Measurements from ENCODE around the gene CKB.

CKB gene

GRCh38 chr14:103550451-103551337 is 28.1 kb upstream of the CKB start:
- in situ Hi-C loops (cut with HindIII; ENCODE audit: low sequenced_read_pairs), result no loop called here

- in situ Hi-C loops (cut with HindIII; ENCODE audit: low sequenced_read_pairs), result no loop called here
These were observed 27.0 kb upstream of the CKB start for GRCh38 chr14:103549361-103550311.

- in situ Hi-C loops (cut with HindIII; ENCODE audit: low sequenced_read_pairs), result no loop called here
These were observed 26.1 kb upstream of the CKB start for GRCh38 chr14:103548463-103549351.

GRCh38 chr14:103547941-103548462 is 25.4 kb upstream of the CKB start:
- in situ Hi-C loops (cut with HindIII; ENCODE audit: low sequenced_read_pairs), result no loop called here

- in situ Hi-C loops (cut with HindIII; ENCODE audit: low sequenced_read_pairs), result no loop called here
These were observed 24.9 kb upstream of the CKB start for GRCh38 chr14:103547455-103547940.

GRCh38 chr14:103546652-103547454 is 24.2 kb upstream of the CKB start:
- in situ Hi-C loops (cut with HindIII; ENCODE audit: low sequenced_read_pairs), result no loop called here

- in situ Hi-C loops (cut with HindIII; ENCODE audit: low sequenced_read_pairs), result no loop called here
These were observed 23.5 kb upstream of the CKB start for GRCh38 chr14:103545915-103546651.

GRCh38 chr14:103545219-103545914 is 22.7 kb upstream of the CKB start:
- in situ Hi-C loops (cut with HindIII; ENCODE audit: low sequenced_read_pairs), result no loop called here

- in situ Hi-C loops (cut with HindIII; ENCODE audit: low sequenced_read_pairs), result no loop called here
These were observed 22.0 kb upstream of the CKB start for GRCh38 chr14:103544388-103545218.

GRCh38 chr14:103543721-103544387 is 21.2 kb upstream of the CKB start:
- in situ Hi-C loops (cut with HindIII; ENCODE audit: low sequenced_read_pairs), result no loop called here

GRCh38 chr14:103543140-103543539 is 20.5 kb upstream of the CKB start:
- in situ Hi-C loops (cut with HindIII; ENCODE audit: low sequenced_read_pairs), result no loop called here

- in situ Hi-C loops (cut with HindIII; ENCODE audit: low sequenced_read_pairs), result no loop called here
These were observed 20.0 kb upstream of the CKB start for GRCh38 chr14:103542605-103543088.

GRCh38 chr14:103541709-103542604 is 19.3 kb upstream of the CKB start:
- in situ Hi-C loops (cut with HindIII; ENCODE audit: low sequenced_read_pairs), result no loop called here

- in situ Hi-C loops (cut with HindIII; ENCODE audit: low sequenced_read_pairs), result no loop called here
These were observed 18.4 kb upstream of the CKB start for GRCh38 chr14:103540821-103541708.
